WTC11 (cell line): ENCODE results near the gene SLC5A2. TPM values are rescaled to one million over a fixed set of nuclear protein-coding genes. Genes with fewer than 3 reads are reported as not detected.

Source experiments
- ATAC-seq: fragments of 200-7000 bp; cut with Tn5 transposase; 2 replicates; pipeline ENCODE4 v1.10.0; 2021; ENCODE audit warnings: mild to moderate bottlenecking, moderate library complexity
- CTCF ChIA-PET: fragments of 300-600 bp; sonication (Branson Sonifier 250); formaldehyde crosslinking; loops from one replicate; lab custom pipeline; 2021; ENCODE audit warnings: antibody characterized with exemption; lab: Charles Lee
- POLR2A ChIA-PET: fragments of 350-600 bp; sonication (Branson Sonifier 250); formaldehyde crosslinking; loops from one replicate; lab custom pipeline; 2021; ENCODE audit warnings: antibody characterized with exemption; lab: Charles Lee
- DNase-seq: peaks from one replicate; pipeline ENCODE4 v3.0.0; 2021; ENCODE audit warnings: low spot score
- H3K27ac Mint-ChIP-seq: 2 replicates; pipeline ENCODE4 v1.8.0; 2021; ENCODE audit warnings: mixed read lengths
- H3K27me3 Mint-ChIP-seq: 2 replicates; pipeline ENCODE4 v1.8.0; 2021; ENCODE audit warnings: low read depth, mild to moderate bottlenecking, moderate library complexity, mixed read lengths
- H3K36me3 Mint-ChIP-seq: 2 replicates; pipeline ENCODE4 v1.8.0; 2021; ENCODE audit warnings: mixed read lengths
- H3K4me1 Mint-ChIP-seq: 2 replicates; pipeline ENCODE4 v1.8.0; 2022; ENCODE audit warnings: mixed read lengths
- H3K4me3 Mint-ChIP-seq: 2 replicates; pipeline ENCODE4 v1.8.0; 2021; ENCODE audit warnings: mild to moderate bottlenecking, moderate library complexity, mixed read lengths
- H3K9me3 Mint-ChIP-seq: 2 replicates; pipeline ENCODE4 v1.8.0; 2021; ENCODE audit warnings: mixed read lengths
- CREM ChIP-seq: sonication (generic); formaldehyde crosslinking; IDR thresholded peaks from 2 replicates; pipeline ENCODE4 v1.8.1; 2022; ENCODE audit warnings: mild to moderate bottlenecking, missing genetic modification reagents, moderate library complexity
- EMX1 ChIP-seq: fragments of 250-450 bp; sonication (Bioruptor Pico); IDR thresholded peaks from 2 replicates; pipeline ENCODE4 v1.8.0; 2021; ENCODE audit warnings: mild to moderate bottlenecking
- ESRRA ChIP-seq: sonication (generic); formaldehyde crosslinking; IDR thresholded peaks from 2 replicates; pipeline ENCODE4 v1.8.1; 2022; ENCODE audit warnings: mild to moderate bottlenecking, missing genetic modification reagents, borderline replicate concordance
- ETV6 ChIP-seq: sonication (generic); formaldehyde crosslinking; IDR thresholded peaks from 2 replicates; pipeline ENCODE4 v1.8.1; 2022; ENCODE audit warnings: mild to moderate bottlenecking, missing genetic modification reagents
- FOXJ3 ChIP-seq: sonication (generic); formaldehyde crosslinking; IDR thresholded peaks from 2 replicates; pipeline ENCODE4 v1.9.0; 2021; ENCODE audit warnings: missing genetic modification reagents, mild to moderate bottlenecking, borderline replicate concordance
- IRF2 ChIP-seq: sonication (generic); formaldehyde crosslinking; IDR thresholded peaks from 2 replicates; pipeline ENCODE4 v1.8.0; 2022; ENCODE audit warnings: low read depth, missing genetic modification reagents, borderline replicate concordance
- JUN ChIP-seq: sonication (generic); formaldehyde crosslinking; IDR thresholded peaks from 2 replicates; pipeline ENCODE4 v1.8.0; 2023; ENCODE audit warnings: mild to moderate bottlenecking, missing genetic modification reagents
- KAT7 ChIP-seq: sonication (generic); formaldehyde crosslinking; IDR thresholded peaks from 2 replicates; pipeline ENCODE4 v1.8.1; 2023; ENCODE audit warnings: missing genetic modification reagents, mild to moderate bottlenecking, borderline replicate concordance
- MXD4 ChIP-seq: fragments of 250-450 bp; sonication (Bioruptor Pico); IDR thresholded peaks from 2 replicates; pipeline ENCODE4 v1.8.0; 2021; ENCODE audit warnings: mild to moderate bottlenecking, moderate library complexity, borderline replicate concordance
- NFE2L1 ChIP-seq: sonication (generic); formaldehyde crosslinking; IDR thresholded peaks from 2 replicates; pipeline ENCODE4 v1.8.1; 2023; ENCODE audit warnings: missing genetic modification reagents
- RELA ChIP-seq: sonication (generic); formaldehyde crosslinking; IDR thresholded peaks from 2 replicates; pipeline ENCODE4 v1.8.1; 2022; ENCODE audit warnings: missing genetic modification reagents, mild to moderate bottlenecking, borderline replicate concordance
- SMAD3 ChIP-seq: sonication (generic); formaldehyde crosslinking; IDR thresholded peaks from 2 replicates; pipeline ENCODE4 v1.8.0; 2022; ENCODE audit warnings: missing genetic modification reagents, mild to moderate bottlenecking, borderline replicate concordance
- SOX15 ChIP-seq: fragments of 250-450 bp; sonication (Bioruptor Pico); IDR thresholded peaks from 2 replicates; pipeline ENCODE4 v1.9.0; 2021; ENCODE audit warnings: mild to moderate bottlenecking
- TEAD1 ChIP-seq: sonication (generic); formaldehyde crosslinking; IDR thresholded peaks from 2 replicates; pipeline ENCODE4 v1.8.0; 2022; ENCODE audit warnings: mild to moderate bottlenecking, missing genetic modification reagents
- TP53 ChIP-seq: sonication (generic); formaldehyde crosslinking; IDR thresholded peaks from 2 replicates; pipeline ENCODE4 v1.8.1; 2023; ENCODE audit warnings: mild to moderate bottlenecking, missing genetic modification reagents
- ZNF232 ChIP-seq: sonication (generic); formaldehyde crosslinking; IDR thresholded peaks from 2 replicates; pipeline ENCODE4 v1.8.0; 2022; ENCODE audit warnings: mild to moderate bottlenecking, missing genetic modification reagents
- ZNF416 ChIP-seq: fragments of 250-450 bp; sonication (Bioruptor Pico); IDR thresholded peaks from 2 replicates; pipeline ENCODE4 v1.9.0; 2021; ENCODE audit warnings: mild to moderate bottlenecking, inconsistent platforms
- ZNF671 ChIP-seq: fragments of 250-450 bp; sonication (Bioruptor Pico); IDR thresholded peaks from 2 replicates; pipeline ENCODE4 v1.8.0; 2021; ENCODE audit warnings: mild to moderate bottlenecking
- total RNA-seq: library from RNA; stranded (reverse); gene quantifications from 3 replicates; pipeline ENCODE4 v1.2.3, GENCODE V29; 2021
- TF ChIP-seq, protein P1 (sequence below): sonication (generic); formaldehyde crosslinking; IDR thresholded peaks from 2 replicates; pipeline ENCODE4 v1.8.1; 2022; ENCODE audit warnings: missing genetic modification reagents, borderline replicate concordance
- TF ChIP-seq, protein P2 (sequence below): fragments of 250-450 bp; sonication (Bioruptor Pico); IDR thresholded peaks from 2 replicates; pipeline ENCODE4 v1.9.0; 2021; ENCODE audit warnings: moderate library complexity, mild to moderate bottlenecking, inconsistent platforms, borderline replicate concordance
- TF ChIP-seq, protein P3 (sequence below): fragments of 250-450 bp; sonication (Bioruptor Pico); IDR thresholded peaks from 2 replicates; pipeline ENCODE4 v1.8.0; 2021; ENCODE audit warnings: mild to moderate bottlenecking
- TF ChIP-seq, protein P4 (sequence below): sonication (generic); formaldehyde crosslinking; IDR thresholded peaks from 2 replicates; pipeline ENCODE4 v1.8.1; 2023; ENCODE audit warnings: mild to moderate bottlenecking, missing genetic modification reagents, moderate library complexity
- TF ChIP-seq, protein P5 (sequence below): sonication (generic); formaldehyde crosslinking; IDR thresholded peaks from 2 replicates; pipeline ENCODE4 v1.8.1; 2022; ENCODE audit warnings: low read depth, missing genetic modification reagents, borderline replicate concordance
- TF ChIP-seq, protein P6 (sequence below): sonication (generic); formaldehyde crosslinking; IDR thresholded peaks from 2 replicates; pipeline ENCODE4 v1.8.1; 2023; ENCODE audit warnings: mild to moderate bottlenecking, moderate library complexity, missing genetic modification reagents
- TF ChIP-seq, protein P7 (sequence below): sonication (generic); formaldehyde crosslinking; IDR thresholded peaks from 2 replicates; pipeline ENCODE4 v1.8.1; 2022; ENCODE audit warnings: mild to moderate bottlenecking, missing genetic modification reagents, moderate library complexity, borderline replicate concordance
- TF ChIP-seq, protein P8 (sequence below): sonication (generic); formaldehyde crosslinking; IDR thresholded peaks from 2 replicates; pipeline ENCODE4 v1.8.1; 2022; ENCODE audit warnings: mild to moderate bottlenecking, moderate library complexity, missing genetic modification reagents

Gene SLC5A2
- total RNA-seq, 1 experiment from 2014 or later, result 0.83 TPM

DNA sequence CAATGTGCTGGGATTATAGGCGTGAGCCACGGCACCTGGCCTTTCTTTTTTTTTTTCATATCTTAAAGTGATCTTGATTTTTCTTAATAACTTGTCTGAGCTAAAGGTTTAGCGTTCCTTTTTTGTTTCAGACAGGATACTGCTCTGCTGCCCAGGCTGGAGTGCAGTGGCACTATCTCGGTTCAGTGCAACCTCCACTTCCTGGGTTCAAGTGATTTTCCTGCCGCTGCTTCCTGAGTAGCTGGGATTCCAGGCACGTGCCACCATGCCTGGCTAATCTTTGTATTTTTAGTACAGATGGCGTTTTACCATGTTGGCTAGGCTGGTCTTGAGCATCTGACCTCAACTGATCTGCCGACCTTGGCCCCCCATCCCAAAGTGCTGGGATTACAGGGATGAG is 21.2 kb downstream of the SLC5A2 start:
- ATAC-seq (no peak), DNase-seq (no peak)
- Mint-ChIP-seq H3K36me3 (peaks cover 5% of the 10 kb centered on the region; the same call in 1 of the 2 replicates), H3K27me3 (no peaks in the 10 kb centered on the region), H3K9me3 (no peaks in the 10 kb centered on the region), H3K4me3 (no peak overlapping the region), H3K27ac (no peak overlapping the region), H3K4me1 (peaks cover 37% of the 10 kb centered on the region)
- CTCF ChIA-PET, result interaction anchor here (1.0 to 2.0 kb wide), 3 partner anchors 29 to 46 kb away, joined by 3 to 7 read pairs (median 4); partner anchors contain the start of gene ARMC5
- TF ChIP-seq, protein P1, sequence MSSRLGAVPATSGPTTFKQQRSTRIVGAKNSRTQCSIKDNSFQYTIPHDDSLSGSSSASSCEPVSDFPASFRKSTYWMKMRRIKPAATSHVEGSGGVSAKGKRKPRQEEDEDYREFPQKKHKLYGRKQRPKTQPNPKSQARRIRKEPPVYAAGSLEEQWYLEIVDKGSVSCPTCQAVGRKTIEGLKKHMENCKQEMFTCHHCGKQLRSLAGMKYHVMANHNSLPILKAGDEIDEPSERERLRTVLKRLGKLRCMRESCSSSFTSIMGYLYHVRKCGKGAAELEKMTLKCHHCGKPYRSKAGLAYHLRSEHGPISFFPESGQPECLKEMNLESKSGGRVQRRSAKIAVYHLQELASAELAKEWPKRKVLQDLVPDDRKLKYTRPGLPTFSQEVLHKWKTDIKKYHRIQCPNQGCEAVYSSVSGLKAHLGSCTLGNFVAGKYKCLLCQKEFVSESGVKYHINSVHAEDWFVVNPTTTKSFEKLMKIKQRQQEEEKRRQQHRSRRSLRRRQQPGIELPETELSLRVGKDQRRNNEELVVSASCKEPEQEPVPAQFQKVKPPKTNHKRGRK (CRISPR knock-in tag), result no peak
- TF ChIP-seq RELA (CRISPR knock-in tag) (no peak), KAT7 (CRISPR knock-in tag) (no peak), ESRRA (no peak), ZNF232 (CRISPR knock-in tag) (no peak), TEAD1 (CRISPR knock-in tag) (no peak), SOX15 (CRISPR knock-in tag) (no peak), CREM (CRISPR knock-in tag) (no peak), NFE2L1 (CRISPR knock-in tag) (no peak)
- TF ChIP-seq, protein P2, sequence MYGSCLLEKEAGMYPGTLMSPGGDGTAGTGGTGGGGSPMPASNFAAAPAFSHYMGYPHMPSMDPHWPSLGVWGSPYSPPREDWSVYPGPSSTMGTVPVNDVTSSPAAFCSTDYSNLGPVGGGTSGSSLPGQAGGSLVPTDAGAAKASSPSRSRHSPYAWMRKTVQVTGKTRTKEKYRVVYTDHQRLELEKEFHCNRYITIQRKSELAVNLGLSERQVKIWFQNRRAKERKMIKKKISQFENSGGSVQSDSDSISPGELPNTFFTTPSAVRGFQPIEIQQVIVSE, result no peak
- POLR2A ChIA-PET, result no interaction called here

DNA sequence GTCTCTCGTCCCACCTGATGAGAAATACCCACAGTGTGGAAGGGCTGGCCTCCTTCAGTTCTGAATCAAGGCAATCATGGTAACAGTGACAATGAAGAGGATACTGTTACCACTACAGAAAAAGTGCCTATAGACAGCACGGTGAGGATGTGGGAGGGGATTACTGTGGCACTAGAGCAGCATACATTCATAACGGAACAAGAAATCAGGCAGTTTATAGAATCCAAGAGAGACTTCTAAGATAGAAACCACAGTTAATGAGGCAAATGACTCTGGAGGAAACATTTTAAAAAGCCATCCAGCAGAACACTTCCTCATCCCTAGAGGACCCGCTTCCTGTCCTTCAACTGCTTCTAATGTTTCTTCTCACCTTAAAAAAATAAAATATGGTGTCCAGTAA is 22.6 kb downstream of the SLC5A2 start:
- Mint-ChIP-seq H3K27me3 (no peaks in the 10 kb centered on the region), H3K4me1 (peaks cover 39% of the 10 kb centered on the region), H3K9me3 (no peaks in the 10 kb centered on the region)
- POLR2A ChIA-PET, result no interaction called here
- no peak for DNase-seq
- TF ChIP-seq JUN (no peak), IRF2 (no peak), FOXJ3 (CRISPR knock-in tag) (no peak), ZNF416 (CRISPR knock-in tag) (no peak), EMX1 (CRISPR knock-in tag) (no peak), SOX15 (CRISPR knock-in tag) (no peak), TEAD1 (CRISPR knock-in tag) (no peak), TP53 (no peak), SMAD3 (CRISPR knock-in tag) (no peak), KAT7 (CRISPR knock-in tag) (no peak), ETV6 (CRISPR knock-in tag) (no peak), MXD4 (CRISPR knock-in tag) (no peak), ZNF671 (CRISPR knock-in tag) (no peak)
- TF ChIP-seq, protein P3, sequence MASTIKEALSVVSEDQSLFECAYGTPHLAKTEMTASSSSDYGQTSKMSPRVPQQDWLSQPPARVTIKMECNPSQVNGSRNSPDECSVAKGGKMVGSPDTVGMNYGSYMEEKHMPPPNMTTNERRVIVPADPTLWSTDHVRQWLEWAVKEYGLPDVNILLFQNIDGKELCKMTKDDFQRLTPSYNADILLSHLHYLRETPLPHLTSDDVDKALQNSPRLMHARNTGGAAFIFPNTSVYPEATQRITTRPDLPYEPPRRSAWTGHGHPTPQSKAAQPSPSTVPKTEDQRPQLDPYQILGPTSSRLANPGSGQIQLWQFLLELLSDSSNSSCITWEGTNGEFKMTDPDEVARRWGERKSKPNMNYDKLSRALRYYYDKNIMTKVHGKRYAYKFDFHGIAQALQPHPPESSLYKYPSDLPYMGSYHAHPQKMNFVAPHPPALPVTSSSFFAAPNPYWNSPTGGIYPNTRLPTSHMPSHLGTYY (CRISPR knock-in tag), result no peak
- TF ChIP-seq, protein P4, sequence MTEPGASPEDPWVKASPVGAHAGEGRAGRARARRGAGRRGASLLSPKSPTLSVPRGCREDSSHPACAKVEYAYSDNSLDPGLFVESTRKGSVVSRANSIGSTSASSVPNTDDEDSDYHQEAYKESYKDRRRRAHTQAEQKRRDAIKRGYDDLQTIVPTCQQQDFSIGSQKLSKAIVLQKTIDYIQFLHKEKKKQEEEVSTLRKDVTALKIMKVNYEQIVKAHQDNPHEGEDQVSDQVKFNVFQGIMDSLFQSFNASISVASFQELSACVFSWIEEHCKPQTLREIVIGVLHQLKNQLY (CRISPR knock-in tag), result no peak
- TF ChIP-seq, protein P5, sequence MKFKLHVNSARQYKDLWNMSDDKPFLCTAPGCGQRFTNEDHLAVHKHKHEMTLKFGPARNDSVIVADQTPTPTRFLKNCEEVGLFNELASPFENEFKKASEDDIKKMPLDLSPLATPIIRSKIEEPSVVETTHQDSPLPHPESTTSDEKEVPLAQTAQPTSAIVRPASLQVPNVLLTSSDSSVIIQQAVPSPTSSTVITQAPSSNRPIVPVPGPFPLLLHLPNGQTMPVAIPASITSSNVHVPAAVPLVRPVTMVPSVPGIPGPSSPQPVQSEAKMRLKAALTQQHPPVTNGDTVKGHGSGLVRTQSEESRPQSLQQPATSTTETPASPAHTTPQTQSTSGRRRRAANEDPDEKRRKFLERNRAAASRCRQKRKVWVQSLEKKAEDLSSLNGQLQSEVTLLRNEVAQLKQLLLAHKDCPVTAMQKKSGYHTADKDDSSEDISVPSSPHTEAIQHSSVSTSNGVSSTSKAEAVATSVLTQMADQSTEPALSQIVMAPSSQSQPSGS (CRISPR knock-in tag), result no peak
- TF ChIP-seq, protein P6, sequence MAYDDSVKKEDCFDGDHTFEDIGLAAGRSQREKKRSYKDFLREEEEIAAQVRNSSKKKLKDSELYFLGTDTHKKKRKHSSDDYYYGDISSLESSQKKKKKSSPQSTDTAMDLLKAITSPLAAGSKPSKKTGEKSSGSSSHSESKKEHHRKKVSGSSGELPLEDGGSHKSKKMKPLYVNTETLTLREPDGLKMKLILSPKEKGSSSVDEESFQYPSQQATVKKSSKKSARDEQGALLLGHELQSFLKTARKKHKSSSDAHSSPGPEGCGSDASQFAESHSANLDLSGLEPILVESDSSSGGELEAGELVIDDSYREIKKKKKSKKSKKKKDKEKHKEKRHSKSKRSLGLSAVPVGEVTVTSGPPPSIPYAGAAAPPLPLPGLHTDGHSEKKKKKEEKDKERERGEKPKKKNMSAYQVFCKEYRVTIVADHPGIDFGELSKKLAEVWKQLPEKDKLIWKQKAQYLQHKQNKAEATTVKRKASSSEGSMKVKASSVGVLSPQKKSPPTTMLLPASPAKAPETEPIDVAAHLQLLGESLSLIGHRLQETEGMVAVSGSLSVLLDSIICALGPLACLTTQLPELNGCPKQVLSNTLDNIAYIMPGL (CRISPR knock-in tag), result no peak
- TF ChIP-seq, protein P7, sequence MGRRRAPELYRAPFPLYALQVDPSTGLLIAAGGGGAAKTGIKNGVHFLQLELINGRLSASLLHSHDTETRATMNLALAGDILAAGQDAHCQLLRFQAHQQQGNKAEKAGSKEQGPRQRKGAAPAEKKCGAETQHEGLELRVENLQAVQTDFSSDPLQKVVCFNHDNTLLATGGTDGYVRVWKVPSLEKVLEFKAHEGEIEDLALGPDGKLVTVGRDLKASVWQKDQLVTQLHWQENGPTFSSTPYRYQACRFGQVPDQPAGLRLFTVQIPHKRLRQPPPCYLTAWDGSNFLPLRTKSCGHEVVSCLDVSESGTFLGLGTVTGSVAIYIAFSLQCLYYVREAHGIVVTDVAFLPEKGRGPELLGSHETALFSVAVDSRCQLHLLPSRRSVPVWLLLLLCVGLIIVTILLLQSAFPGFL (CRISPR knock-in tag), result no peak
- TF ChIP-seq, protein P8, sequence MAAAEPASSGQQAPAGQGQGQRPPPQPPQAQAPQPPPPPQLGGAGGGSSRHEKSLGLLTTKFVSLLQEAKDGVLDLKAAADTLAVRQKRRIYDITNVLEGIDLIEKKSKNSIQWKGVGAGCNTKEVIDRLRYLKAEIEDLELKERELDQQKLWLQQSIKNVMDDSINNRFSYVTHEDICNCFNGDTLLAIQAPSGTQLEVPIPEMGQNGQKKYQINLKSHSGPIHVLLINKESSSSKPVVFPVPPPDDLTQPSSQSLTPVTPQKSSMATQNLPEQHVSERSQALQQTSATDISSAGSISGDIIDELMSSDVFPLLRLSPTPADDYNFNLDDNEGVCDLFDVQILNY (CRISPR knock-in tag), result no peak
- TF ChIP-seq, all 79 proteins: peak for 0
- CTCF ChIA-PET, result no interaction called here
- no peak overlapping the region for H3K4me3 Mint-ChIP-seq
- ATAC-seq, result no peak
- H3K36me3 Mint-ChIP-seq, result peaks cover under 1% of the 10 kb centered on the region; the same call in 1 of the 2 replicates
- H3K27ac Mint-ChIP-seq, result no peak overlapping the region
